Measurements from ENCODE around the gene HTR1B. TPM values are rescaled to one million over a fixed set of nuclear protein-coding genes. Genes with fewer than 3 reads are reported as not detected.
A peak's percentile ranks its signal among the peaks of the same experiment; 100 is the strongest.

The HTR1B gene
- total and polyA plus RNA-seq, 2 donors (not counting 3 experiments of a cell fraction or from before 2014, with no cell fraction given): 57.5 to 68.7 TPM

GRCh38 chr6:77455271-77455670 is 8.0 kb downstream of the HTR1B start:
- POLR2A ChIA-PET: no interaction called here
- H3K9ac ChIP-seq (replicated peaks; ENCODE audit: extremely low read depth, insufficient read depth, low read length): peak overlapping the region; percentile 18
- H4K20me1 ChIP-seq (replicated peaks; ENCODE audit: control insufficient read depth, extremely low read depth, insufficient read depth, low read length): no peaks in the 10 kb centered on the region
- intact Hi-C loops (cut with micrococcal nuclease): loop anchor here (5.0 to 10.0 kb wide), 7 partner anchors 88 to 1563 kb away; no protein-coding TSS in a partner anchor
- FAIRE-seq (no peak), DNase-seq (ENCODE audit: low read depth, low spot score) (peak; percentile 64)
- no peaks in the 10 kb centered on the region for H3K36me3 ChIP-seq (ENCODE audit: control insufficient read depth in 2 of 2, extremely low read depth in 1 of 2, insufficient read depth in 2 of 2, low read length in 2 of 2)
- H3K4me3 ChIP-seq (replicated peaks in 1 of 3; ENCODE audit: insufficient read depth in 1 of 3, low read depth in 1 of 3, low read length in 3 of 3): no peak overlapping the region
- no peaks in the 10 kb centered on the region for H3K9me3 ChIP-seq (replicated peaks; ENCODE audit: control insufficient read depth, insufficient read depth, low read length)
- H3K4me1 ChIP-seq (ENCODE audit: control insufficient read depth, extremely low read depth, insufficient read depth, low read length): peaks cover 52% of the 10 kb centered on the region
- H3K27ac ChIP-seq (ENCODE audit: insufficient read depth, low read depth, low read length): peak overlapping the region; percentile 85
- CTCF ChIA-PET: interaction anchor here (1.0 kb wide), 1 partner anchor 757 kb away, joined by 3 read pairs; no protein-coding TSS in a partner anchor
- TF ChIP-seq MYC (IDR thresholded peaks at IDR 0.05; ENCODE audit: low read depth, low read length) (no peak), GATA2 (IDR thresholded peaks at IDR 0.05; ENCODE audit: insufficient read depth, insufficient read length, low read depth, low read length) (no peak), POLR2A (IDR thresholded peaks at IDR 0.05; ENCODE audit: low read depth, low read length) (no peak), MAX (IDR thresholded peaks at IDR 0.05; ENCODE audit: insufficient read depth, insufficient read length) (no peak), EZH2 (IDR thresholded peaks at IDR 0.05; ENCODE audit: borderline replicate concordance, low read depth, low read length, severe bottlenecking) (no peak), JUN (IDR thresholded peaks at IDR 0.05; ENCODE audit: borderline replicate concordance, insufficient read depth, insufficient read length, low read depth) (no peak), FOS (IDR thresholded peaks at IDR 0.05; ENCODE audit: borderline replicate concordance, insufficient read depth, low read length) (no peak), POLR2AphosphoS5 (IDR thresholded peaks at IDR 0.05; ENCODE audit: insufficient read depth, low read depth, low read length) (no peak), CTCF (IDR thresholded peaks at IDR 0.05; ENCODE audit: extremely low read depth in 1 of 2, insufficient read depth in 1 of 2, low read depth in 1 of 2, low read length in 2 of 2) (no peak)
- peak overlapping the region; percentile 25 for H3K4me2 ChIP-seq (ENCODE audit: insufficient read depth, low read length)
- peaks cover 41% of the 10 kb centered on the region for H3K79me2 ChIP-seq (ENCODE audit: control insufficient read depth, insufficient read depth, low read length)
- BruUV-seq (replicated peaks): no TSS peak
- H3K27me3 ChIP-seq (ENCODE audit: control insufficient read depth in 2 of 2, insufficient read depth in 2 of 2, low read length in 2 of 2): no peaks in the 10 kb centered on the region
- H3K9me1 ChIP-seq (replicated peaks; ENCODE audit: control insufficient read depth, extremely low read depth, insufficient read depth, low read length): no peaks in the 10 kb centered on the region
- dilution Hi-C loops (cut with MboI; ENCODE audit: extremely low pct_ligation_motif_present, low sequenced_read_pairs): no loop called here
- H2AFZ ChIP-seq (ENCODE audit: low read depth, low read length): no peak overlapping the region
